Left ventricle myocardium inferior (tissue), 1 donor: ENCODE data around the gene AXIN1. TPM values are rescaled to one million over a fixed set of nuclear protein-coding genes. Genes with fewer than 3 reads are reported as not detected.
A peak's percentile ranks its signal among the peaks of the same experiment; 100 is the strongest.

Source experiments
- DNase-seq: peaks from one replicate; pipeline ENCODE4 v3.0.0-alpha.2; 2020
- H3K27ac ChIP-seq: fragments of 200-600 bp; replicated peaks from 2 replicates; pipeline ENCODE4 v1.8.0; 2021
- H3K27me3 ChIP-seq: fragments of 200-600 bp; 2 replicates; pipeline ENCODE4 v1.8.0; 2021; ENCODE audit warnings: low read depth
- H3K36me3 ChIP-seq: fragments of 200-600 bp; 2 replicates; pipeline ENCODE4 v1.8.0; 2021
- H3K4me1 ChIP-seq: fragments of 200-600 bp; 2 replicates; pipeline ENCODE4 v1.8.0; 2021
- H3K4me3 ChIP-seq: fragments of 200-600 bp; 2 replicates; pipeline ENCODE4 v1.8.0; 2021; ENCODE audit warnings: mild to moderate bottlenecking, moderate library complexity
- H3K9me3 ChIP-seq: fragments of 200-600 bp; replicated peaks from 2 replicates; pipeline ENCODE4 v1.8.0; 2021
- CTCF ChIP-seq: fragments of 200-600 bp; IDR thresholded peaks from 2 replicates; pipeline ENCODE4 v1.8.0; 2021; ENCODE audit warnings: antibody characterized with exemption, mild to moderate bottlenecking, borderline replicate concordance
- intact Hi-C: fragments of 100-400 bp; cut with micrococcal nuclease; formaldehyde crosslinking; loops from one replicate; pipeline ENCODE4 v1.11.0; 2022
- total RNA-seq: library from RNA; stranded (reverse); fragmentation: NEBNext Ultra II Directional; extraction: Animal tissue kit (Norgen Biotek cat#: 25700); gene quantifications from one replicate; pipeline ENCODE4 v1.2.1, GENCODE V29; 2021
- donor health status: DM: no; HTN: yes; CAD: no; lungs with severe emphysema.

Gene AXIN1
- total RNA-seq, 1 donor from 2014 or later: 12.2 TPM

- Histone ChIP-seq H3K27ac (no peak overlapping the region), H3K27me3 (no peaks in the 10 kb centered on the region), H3K4me3 (no peak overlapping the region), H3K9me3 (no peaks in the 10 kb centered on the region), H3K36me3 (peaks cover 66% of the 10 kb centered on the region), H3K4me1 (peaks cover 20% of the 10 kb centered on the region)
- intact Hi-C loops: no loop called here
- no peak for DNase-seq
- TF ChIP-seq CTCF: no peak
Measured at GRCh38 chr16:255183-255582, 97.3 kb downstream of the AXIN1 start.

GRCh38 chr16:254461-254860 is 98.1 kb downstream of the AXIN1 start:
- Histone ChIP-seq H3K27ac (no peak overlapping the region), H3K27me3 (no peaks in the 10 kb centered on the region), H3K4me1 (peaks cover 20% of the 10 kb centered on the region), H3K4me3 (no peak overlapping the region), H3K9me3 (no peaks in the 10 kb centered on the region), H3K36me3 (peaks cover 66% of the 10 kb centered on the region)
- no peak for DNase-seq
- no peak for TF ChIP-seq CTCF
- intact Hi-C loops: no loop called here

GRCh38 chr16:253833-254232 is 98.7 kb downstream of the AXIN1 start:
- no peak for DNase-seq
- Histone ChIP-seq H3K27me3 (no peaks in the 10 kb centered on the region), H3K4me3 (no peak overlapping the region), H3K27ac (peak overlapping the region; percentile 29), H3K9me3 (no peaks in the 10 kb centered on the region), H3K36me3 (peaks cover 66% of the 10 kb centered on the region), H3K4me1 (peaks cover 20% of the 10 kb centered on the region)
- no peak for TF ChIP-seq CTCF
- intact Hi-C loops: no loop called here

- intact Hi-C loops: no loop called here
- no peaks in the 10 kb centered on the region for H3K27me3 ChIP-seq
- DNase-seq: no peak
- no peak for TF ChIP-seq CTCF
- peak overlapping the region; percentile 49 for H3K4me3 ChIP-seq
- H3K9me3 ChIP-seq: no peaks in the 10 kb centered on the region
- H3K27ac ChIP-seq: peak overlapping the region; percentile 62
- H3K4me1 ChIP-seq: peaks cover 20% of the 10 kb centered on the region
- peaks cover 66% of the 10 kb centered on the region for H3K36me3 ChIP-seq
Measured at GRCh38 chr16:252366-253337, 99.9 kb downstream of the AXIN1 start.

- no peak overlapping the region for H3K4me3 ChIP-seq
- peaks cover 21% of the 10 kb centered on the region for H3K4me1 ChIP-seq
- TF ChIP-seq CTCF: no peak
- no peak for DNase-seq
- intact Hi-C loops: no loop called here
- H3K27me3 ChIP-seq: no peaks in the 10 kb centered on the region
- H3K36me3 ChIP-seq: peaks cover 36% of the 10 kb centered on the region
- H3K9me3 ChIP-seq: no peaks in the 10 kb centered on the region
- H3K27ac ChIP-seq: no peak overlapping the region
Measured at GRCh38 chr16:249431-249830, 103.1 kb downstream of the AXIN1 start.
